Esophagus squamous epithelium (tissue), 5 donors: ENCODE measurements around the gene ERVH48-1. TPM values are rescaled to one million over a fixed set of nuclear protein-coding genes. Genes with fewer than 3 reads are reported as not detected.
"Not testable (repeated sequence)": the region's sequence is repeated elsewhere in the genome, so short reads cannot be mapped to it uniquely, and the experiment has no call there.

ENCODE experiments used
- DNase-seq: peaks from one replicate; lab custom pipeline; 2025; lab: John Stamatoyannopoulos, UW
- H3K27ac ChIP-seq, 4 donors: fragments of 200-600 bp; sonication (generic); one replicate each; pipeline ENCODE4 v1.5.1; 2016 to 2019; ENCODE audit warnings: mild to moderate bottlenecking in 1 of 4
- H3K27me3 ChIP-seq, 4 donors: fragments of 200-600 bp; sonication (generic); 1 replicate in 3 of 4; 2 replicates in 1 of 4; pipeline versions ENCODE4 v1.5.1 to v1.6.0; 2017 to 2021; ENCODE audit warnings: antibody characterized with exemption in 1 of 4
- H3K36me3 ChIP-seq, 3 donors: fragments of 200-600 bp; sonication (generic); one replicate each; pipeline ENCODE4 v1.5.1; 2016 to 2019
- H3K4me1 ChIP-seq, 3 donors: fragments of 200-600 bp; sonication (generic); one replicate each; pipeline ENCODE4 v1.5.1; 2017 to 2019
- H3K4me3 ChIP-seq, 4 donors: fragments of 200-600 bp; sonication (generic); 1 replicate in 3 of 4; 2 replicates in 1 of 4; pipeline ENCODE4 v1.5.1; 2016 to 2019; ENCODE audit warnings: mild to moderate bottlenecking in 2 of 4, moderate library complexity in 1 of 4
- H3K9me3 ChIP-seq, 3 donors: fragments of 200-600 bp; sonication (generic); one replicate each; pipeline ENCODE4 v1.5.1; 2016 to 2019
- POLR2A ChIP-seq, 4 donors: fragments of 450-650 bp; IDR thresholded peaks; one replicate each; pipeline ENCODE4 v1.6.1; 2017; ENCODE audit warnings: antibody characterized with exemption in 4 of 4, mild to moderate bottlenecking in 4 of 4, moderate library complexity in 3 of 4
- WGBS, 2 donors: methylation state at CpG; one replicate each; pipeline ENCODE4 v1.1.5; 2018; 5-methylcytosine and 5-hydroxymethylcytosine counted together
- intact Hi-C: fragments of 100-400 bp; cut with DNase I; formaldehyde crosslinking; loops from one replicate; pipeline ENCODE4 v1.15.0; 2022
- total RNA-seq, 4 donors: library from RNA; depleted of rRNA; stranded (reverse); fragments of >200 nt; gene quantifications; one replicate each; pipeline ENCODE4 v1.1.0, GENCODE V29; 2016
- TF ChIP-seq, protein P1 (sequence below), 6 experiments: fragments of 450-650 bp in 4 of 6; fragments of 200-600 bp in 2 of 6; sonication (generic) in 2 of 6; IDR thresholded peaks; one replicate each; pipeline ENCODE4 v1.5.1; 2016 to 2019; ENCODE audit warnings: antibody characterized with exemption in 6 of 6, mild to moderate bottlenecking in 4 of 6, moderate library complexity in 4 of 6
- donor health status: DM: yes; HTN: yes; CAD: no.

Gene ERVH48-1
- total RNA-seq, 4 donors from 2014 or later, result 0.19 TPM; not detected in 3

DNA sequence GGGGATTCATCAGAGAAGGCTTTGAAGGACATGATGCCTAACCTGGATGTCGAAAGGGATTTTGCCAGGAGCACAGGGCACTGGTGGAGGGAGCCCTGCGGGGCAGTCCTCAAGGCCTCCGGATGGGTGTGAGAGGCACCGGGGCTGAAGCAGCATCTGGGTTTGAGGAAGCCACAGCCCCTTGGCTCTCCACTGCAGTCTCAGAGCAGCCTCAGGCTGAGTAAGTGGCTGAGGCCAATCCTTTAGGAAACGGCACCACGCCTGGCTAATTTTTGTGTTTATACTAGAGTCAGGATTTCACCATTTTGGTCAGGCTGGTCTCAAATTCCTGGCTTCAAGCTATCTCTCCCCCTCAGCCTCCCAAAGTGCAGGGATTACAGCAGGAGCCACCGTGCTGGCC is 12.0 kb downstream of the ERVH48-1 start:
- 65 to 69% methylated on average over 4 to 7 of the region's 7 CpGs for WGBS, 2 donors

DNA sequence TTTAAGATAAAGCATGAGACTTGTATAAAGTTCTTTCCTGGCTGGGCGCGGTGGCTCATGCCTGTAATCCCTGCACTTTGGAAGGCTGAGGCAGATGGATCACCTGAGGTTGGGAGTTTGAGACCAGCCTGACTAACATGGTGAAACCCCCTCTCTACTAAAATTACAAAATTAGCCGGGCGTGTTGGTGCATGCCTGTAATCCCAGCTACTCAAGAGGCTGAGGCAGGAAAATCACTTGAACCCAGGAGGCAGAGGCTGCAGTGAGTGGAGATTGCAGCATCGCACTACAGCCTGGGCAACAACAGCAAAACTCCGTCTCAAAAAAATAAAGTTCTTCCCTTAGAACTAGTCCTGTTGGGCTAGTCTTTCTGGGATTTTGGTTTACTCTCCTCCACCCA is 13.5 kb downstream of the ERVH48-1 start:
- H3K4me3 ChIP-seq, H3K27me3 ChIP-seq, H3K27ac ChIP-seq, H3K4me1 ChIP-seq, H3K9me3 ChIP-seq, DNase-seq, intact Hi-C loops: not testable (repeated sequence)
- whole genome bisulfite sequencing, 2 donors, result 84 to 88% methylated on average over 6 of the region's 6 CpGs
- peaks cover 12 to 69% (median 36%) of the 10 kb centered on the region in 3 donors for H3K36me3 ChIP-seq

More for the DNA sequence above, 12.0 kb downstream of the ERVH48-1 start:
- H3K27ac ChIP-seq, result no peak overlapping the region
- H3K4me3 ChIP-seq, result no peak overlapping the region
- H3K9me3 ChIP-seq, result no peaks in the 10 kb centered on the region
- no peak for DNase-seq
- H3K27me3 ChIP-seq, result no peaks in the 10 kb centered on the region
- intact Hi-C loops, result no loop called here
- no peak for TF ChIP-seq POLR2A (IDR thresholded peaks at IDR 0.05)
- TF ChIP-seq, protein P1, sequence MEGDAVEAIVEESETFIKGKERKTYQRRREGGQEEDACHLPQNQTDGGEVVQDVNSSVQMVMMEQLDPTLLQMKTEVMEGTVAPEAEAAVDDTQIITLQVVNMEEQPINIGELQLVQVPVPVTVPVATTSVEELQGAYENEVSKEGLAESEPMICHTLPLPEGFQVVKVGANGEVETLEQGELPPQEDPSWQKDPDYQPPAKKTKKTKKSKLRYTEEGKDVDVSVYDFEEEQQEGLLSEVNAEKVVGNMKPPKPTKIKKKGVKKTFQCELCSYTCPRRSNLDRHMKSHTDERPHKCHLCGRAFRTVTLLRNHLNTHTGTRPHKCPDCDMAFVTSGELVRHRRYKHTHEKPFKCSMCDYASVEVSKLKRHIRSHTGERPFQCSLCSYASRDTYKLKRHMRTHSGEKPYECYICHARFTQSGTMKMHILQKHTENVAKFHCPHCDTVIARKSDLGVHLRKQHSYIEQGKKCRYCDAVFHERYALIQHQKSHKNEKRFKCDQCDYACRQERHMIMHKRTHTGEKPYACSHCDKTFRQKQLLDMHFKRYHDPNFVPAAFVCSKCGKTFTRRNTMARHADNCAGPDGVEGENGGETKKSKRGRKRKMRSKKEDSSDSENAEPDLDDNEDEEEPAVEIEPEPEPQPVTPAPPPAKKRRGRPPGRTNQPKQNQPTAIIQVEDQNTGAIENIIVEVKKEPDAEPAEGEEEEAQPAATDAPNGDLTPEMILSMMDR (IDR thresholded peaks at IDR 0.05), result no peak
- H3K4me1 ChIP-seq, result no peaks in the 10 kb centered on the region
- peaks cover 12 to 54% (median 30%) of the 10 kb centered on the region in 3 donors for H3K36me3 ChIP-seq

DNA sequence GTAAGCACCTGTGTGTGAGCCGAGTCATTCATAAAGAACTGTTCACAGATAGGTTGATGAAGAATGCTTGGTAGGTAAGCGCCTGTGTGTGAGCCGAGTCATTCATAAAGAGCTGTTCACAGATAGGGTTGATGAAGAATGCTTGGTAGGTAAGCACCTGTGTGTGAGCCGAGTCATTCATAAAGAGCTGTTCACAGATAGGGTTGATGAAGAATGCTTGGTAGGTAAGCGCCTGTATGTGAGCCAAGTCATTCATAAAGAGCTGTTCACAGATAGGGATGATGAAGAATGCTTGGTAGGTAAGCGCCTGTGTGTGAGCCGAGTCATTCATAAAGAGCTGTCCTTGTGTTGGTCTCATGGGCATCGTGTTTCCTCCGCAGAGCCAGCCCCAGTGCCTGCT is 16.9 kb downstream of the ERVH48-1 start:
- intact Hi-C loops, H3K27me3 ChIP-seq, H3K27ac ChIP-seq, H3K9me3 ChIP-seq, DNase-seq, H3K4me3 ChIP-seq, H3K4me1 ChIP-seq: not testable (repeated sequence)
- 88 to 92% methylated on average over 9 of the region's 9 CpGs for WGBS, 2 donors
- H3K36me3 ChIP-seq, result peaks cover 12 to 100% (median 50%) of the 10 kb centered on the region in 3 donors

DNA sequence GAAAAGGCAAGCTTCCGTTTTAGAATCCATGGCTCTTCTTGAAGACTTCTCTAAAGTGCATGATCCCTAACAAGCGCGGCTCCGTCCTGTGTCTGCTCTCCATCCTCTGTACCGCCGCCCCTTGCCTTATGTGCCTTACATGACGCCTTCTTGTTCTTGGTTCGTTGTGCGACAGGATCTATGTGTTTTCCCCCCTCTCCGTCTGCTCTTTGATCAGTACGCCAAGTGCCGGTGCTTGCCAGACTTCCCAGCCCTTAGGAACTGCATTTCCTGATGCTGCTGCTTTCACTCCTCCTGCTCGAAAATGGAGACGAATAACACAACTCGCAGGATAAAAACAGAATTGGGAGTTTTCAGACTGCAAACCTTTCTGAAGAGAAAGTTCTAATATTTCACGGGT is 19.2 kb downstream of the ERVH48-1 start:
- TF ChIP-seq, protein P1 (IDR thresholded peaks at IDR 0.05), result no peak
- no peak for TF ChIP-seq POLR2A (IDR thresholded peaks at IDR 0.05)
- intact Hi-C loops, result no loop called here
- 94 to 95% methylated on average over 15 to 16 of the region's 16 CpGs for WGBS, 2 donors
- Histone ChIP-seq H3K27me3 (no peaks in the 10 kb centered on the region), H3K36me3 (peaks cover 12 to 100% (median 53%) of the 10 kb centered on the region in 3 donors), H3K4me1 (no peaks in the 10 kb centered on the region), H3K9me3 (no peaks in the 10 kb centered on the region), H3K27ac (no peak overlapping the region), H3K4me3 (no peak overlapping the region)
- DNase-seq, result no peak

DNA sequence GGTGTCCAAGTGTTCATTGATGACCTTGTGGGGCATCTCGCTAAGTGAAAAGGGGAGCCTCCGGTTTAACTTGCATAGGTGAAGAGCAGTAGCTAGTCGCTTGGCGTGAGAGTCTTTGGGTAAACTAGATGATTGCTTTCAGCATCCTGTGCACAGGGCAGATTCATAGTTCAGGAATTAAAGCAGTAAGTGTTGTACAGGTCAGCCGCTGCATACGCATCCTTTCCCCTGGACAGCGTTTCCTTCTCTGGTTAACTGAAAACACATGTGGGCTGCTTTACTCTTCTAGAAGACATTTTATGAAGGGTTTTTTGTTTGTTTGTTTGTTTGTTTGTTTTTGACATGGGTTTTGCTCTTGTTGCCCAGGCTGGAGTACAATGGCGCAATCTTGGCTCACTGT is 20.2 kb downstream of the ERVH48-1 start:
- WGBS, 2 donors, result 98 to 99% methylated on average over 7 to 8 of the region's 8 CpGs
- TF ChIP-seq, protein P1 (IDR thresholded peaks at IDR 0.05), result no peak
- TF ChIP-seq POLR2A (IDR thresholded peaks at IDR 0.05), result no peak
- DNase-seq, result no peak
- Histone ChIP-seq H3K4me1 (no peaks in the 10 kb centered on the region), H3K9me3 (no peaks in the 10 kb centered on the region), H3K36me3 (peaks cover 7 to 100% (median 45%) of the 10 kb centered on the region in 3 donors), H3K27ac (no peak overlapping the region), H3K4me3 (no peak overlapping the region), H3K27me3 (no peaks in the 10 kb centered on the region)
- intact Hi-C loops, result no loop called here

DNA sequence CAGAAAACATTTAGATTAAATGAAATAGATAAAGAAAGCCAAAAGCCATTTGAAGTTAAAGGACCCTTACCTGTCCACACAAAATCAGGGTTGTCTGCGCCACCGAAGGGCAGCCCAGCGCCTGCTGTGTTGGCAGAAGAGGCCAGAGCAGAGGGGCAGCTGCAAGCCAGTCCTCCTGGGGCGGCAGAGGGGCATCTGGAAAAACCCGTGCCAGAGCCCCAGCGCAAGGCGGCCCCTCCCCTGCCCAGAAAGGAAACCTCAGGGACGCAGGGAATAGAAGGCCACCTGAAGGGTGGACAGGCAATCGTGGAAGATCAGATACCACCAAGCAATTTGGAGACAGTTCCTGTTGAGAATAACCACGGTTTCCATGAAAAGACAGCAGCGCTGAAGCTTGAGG is 21.6 kb downstream of the ERVH48-1 start:
- no peak overlapping the region for H3K4me3 ChIP-seq
- no peaks in the 10 kb centered on the region for H3K9me3 ChIP-seq
- TF ChIP-seq, protein P1 (IDR thresholded peaks at IDR 0.05), result no peak
- TF ChIP-seq POLR2A (IDR thresholded peaks at IDR 0.05), result no peak
- no peaks in the 10 kb centered on the region for H3K27me3 ChIP-seq
- peaks cover under 1 to 100% (median 32%) of the 10 kb centered on the region in 3 donors for H3K36me3 ChIP-seq
- no peak overlapping the region for H3K27ac ChIP-seq
- intact Hi-C loops, result no loop called here
- no peak for DNase-seq
- no peaks in the 10 kb centered on the region for H3K4me1 ChIP-seq
- 98% methylated on average over 11 of the region's 11 CpGs for WGBS, 2 donors
